Stimulated activated CD8-positive, alpha-beta memory T cell treated with anti-CD3 and anti-CD28 coated beads, Interleukin-12 subunit alpha, Interleukin-12 subunit beta, amount 100 ng/mL, for 24 hours (primary cell): ENCODE results near the gene RASAL3.
"Not testable (repeated sequence)": the region's sequence is repeated elsewhere in the genome, so short reads cannot be mapped to it uniquely, and the experiment has no call there.

Experiments used
- DNase-seq: peaks from one replicate; pipeline ENCODE4 v3.0.0-alpha.2; 2020; ENCODE audit errors: extremely low read depth

RASAL3 gene

GRCh38 chr19:15464394-15465385, at the start of gene RASAL3:
TSS of gene RASAL3 (minus strand) at chr19:15464544. CDS start at chr19:15464358, 186 bp downstream.
- DNase-seq = no peak

- no peak for DNase-seq
These were observed 47.5 kb upstream of the RASAL3 start for GRCh38 chr19:15511671-15512424.

DNA sequence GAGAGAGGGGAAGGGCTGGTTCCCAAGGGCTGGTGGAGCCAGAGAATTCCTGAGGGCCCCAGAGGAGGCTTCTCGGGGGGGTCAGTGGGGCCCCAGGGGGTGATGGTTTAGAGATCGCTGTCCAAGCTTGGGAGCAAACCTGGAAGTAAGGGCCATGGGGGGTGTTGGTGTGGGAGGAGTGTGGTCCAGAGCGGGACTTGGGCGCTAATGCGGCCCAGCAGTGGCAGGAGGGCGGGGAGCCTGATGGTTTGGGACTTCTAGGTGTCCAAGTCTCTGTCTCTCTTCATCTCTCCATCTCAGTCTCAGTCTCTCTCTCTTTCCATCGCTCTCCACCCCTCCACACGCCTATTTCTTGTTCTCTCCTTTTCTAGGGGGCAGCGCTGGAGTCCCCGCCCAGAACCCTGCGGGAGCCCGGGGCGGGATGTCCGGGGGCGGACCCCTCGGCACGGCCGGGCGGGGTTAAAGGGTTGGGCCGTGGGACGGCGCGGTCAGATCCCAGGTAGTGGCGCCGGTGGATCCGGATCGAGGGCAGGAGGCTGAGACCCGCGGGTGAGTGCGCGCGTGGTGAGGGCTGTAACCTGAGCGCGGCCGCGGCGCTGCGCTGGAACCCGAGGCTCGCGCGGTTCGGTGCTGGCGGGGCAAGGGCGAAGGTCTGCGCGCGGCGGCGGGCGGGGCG, 43.8 kb upstream of the RASAL3 start, which contains the start of gene CYP4F22:
TSS of gene CYP4F22 (plus strand) at position 491 of the 676 bp plus-strand sequence. CDS start 16,812 bp downstream, outside the sequence.
- DNase-seq = no peak

- no peak for DNase-seq
These were observed 43.0 kb upstream of the RASAL3 start for GRCh38 chr19:15507068-15508034.

DNA sequence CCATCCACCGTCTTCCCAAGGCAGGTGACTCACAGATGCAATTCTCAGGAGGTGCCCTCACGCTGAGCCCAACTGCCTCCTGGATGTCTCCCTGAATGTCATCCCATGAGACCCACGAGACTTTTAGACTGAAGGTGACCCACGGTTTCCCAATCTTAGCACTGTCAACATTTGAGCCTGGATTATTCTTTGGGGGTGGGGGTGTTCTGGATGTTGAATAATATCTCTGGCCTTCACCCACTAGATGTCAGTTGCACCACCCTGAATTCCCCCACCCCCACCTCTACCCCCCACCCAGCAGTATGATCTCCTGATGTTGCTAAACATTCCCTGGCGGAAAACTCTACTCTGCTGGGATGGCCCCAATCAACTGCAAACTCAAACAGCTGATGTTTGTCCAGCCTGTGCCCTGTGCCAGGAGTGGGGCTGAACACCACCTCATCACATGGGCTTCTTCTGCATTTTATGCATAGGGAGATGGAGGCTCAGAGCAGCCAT, 41.8 kb upstream of the RASAL3 start:
- DNase-seq = no peak

GRCh38 chr19:15502264-15502663, 37.9 kb upstream of the RASAL3 start:
- no peak for DNase-seq

- DNase-seq = no peak
These were observed 37.3 kb upstream of the RASAL3 start for GRCh38 chr19:15501596-15501995.

DNA sequence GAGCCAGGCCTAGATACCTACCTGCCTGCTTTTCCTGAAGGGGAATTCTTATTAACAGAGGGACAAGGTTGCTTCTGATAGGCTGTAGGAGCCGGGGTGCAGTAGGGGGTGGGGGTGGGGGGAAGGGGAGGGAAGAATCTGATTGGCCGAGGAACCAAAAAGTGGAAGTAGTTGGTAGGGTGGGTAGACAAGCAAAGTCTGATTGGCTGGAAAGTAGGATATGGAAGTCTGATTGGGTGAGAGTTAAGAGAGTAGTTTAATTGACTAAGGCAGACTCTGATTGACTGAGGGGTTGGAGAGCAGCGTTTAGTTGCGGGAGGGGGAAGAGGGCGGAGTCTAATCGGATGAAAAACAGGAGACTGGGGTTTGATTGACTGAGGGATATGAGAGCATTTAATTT, 34.6 kb upstream of the RASAL3 start:
- no peak for DNase-seq

DNA sequence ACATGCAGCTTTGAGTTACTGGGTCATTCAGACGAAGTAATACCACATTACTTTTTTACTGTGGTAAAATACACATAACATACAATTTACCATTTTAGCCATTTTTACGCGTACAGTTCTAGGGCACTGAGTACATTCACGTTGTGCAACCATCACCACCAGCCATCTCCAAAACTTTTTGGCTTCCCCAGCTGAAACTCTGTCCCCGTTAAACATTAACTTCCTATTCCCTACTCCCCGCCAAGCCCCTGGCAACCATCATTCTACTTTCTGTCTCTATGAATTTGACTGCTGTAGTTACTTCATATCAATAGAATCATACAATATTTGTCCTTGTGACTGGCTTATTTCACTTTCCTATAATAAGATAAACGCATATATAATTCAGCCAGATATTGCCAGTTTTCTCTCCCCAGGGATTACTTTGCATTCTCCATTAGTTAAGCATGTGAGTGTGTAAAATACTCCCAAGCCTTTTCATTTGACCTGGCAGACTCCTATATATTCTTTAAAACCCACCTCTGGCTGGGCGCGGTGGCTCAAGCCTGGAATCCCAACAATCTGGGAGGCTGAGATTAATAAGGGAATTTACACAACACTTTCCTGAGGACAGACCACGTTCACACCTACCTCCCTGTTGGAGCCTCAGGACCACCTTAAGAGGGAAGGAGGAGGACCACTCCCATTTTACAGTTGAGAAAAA, 34.0 kb upstream of the RASAL3 start:
- no peak for DNase-seq

- DNase-seq = no peak
These were observed 30.8 kb upstream of the RASAL3 start for GRCh38 chr19:15495151-15495550.

DNA sequence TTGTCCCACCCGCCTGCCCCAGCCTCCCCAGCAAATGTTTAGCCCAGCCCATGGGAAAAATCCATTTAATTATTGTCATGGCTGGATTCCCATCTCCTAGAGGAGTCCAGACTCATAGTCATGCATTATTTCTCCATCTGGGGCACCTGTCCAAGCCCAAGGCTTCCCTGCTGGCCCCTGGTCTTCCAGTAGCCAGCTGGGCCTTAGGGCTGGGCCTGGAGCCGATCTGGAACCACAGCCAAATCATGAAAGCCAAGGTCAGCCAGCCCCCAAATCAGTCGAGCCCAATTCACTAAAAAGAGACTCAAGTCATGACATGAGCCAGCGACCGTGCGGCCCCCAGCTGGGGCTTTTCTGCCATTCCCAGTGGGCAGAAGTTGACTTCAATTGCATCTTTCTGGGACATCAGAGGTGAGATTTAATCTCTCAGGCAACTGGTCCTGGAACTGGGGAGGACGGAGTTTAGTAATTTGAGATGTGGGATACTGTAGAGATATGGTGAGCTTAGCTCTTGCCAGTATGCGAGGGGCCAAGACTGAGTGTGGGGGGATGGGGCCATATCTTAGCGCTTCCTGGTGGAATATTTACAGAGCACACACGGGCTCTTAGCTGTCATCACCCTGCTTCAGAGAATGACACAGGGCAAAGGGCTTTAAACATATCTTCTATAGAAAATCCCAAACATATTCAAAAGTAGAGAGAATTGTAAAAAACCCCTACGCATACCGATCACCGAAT, 24.3 kb upstream of the RASAL3 start:
- no peak for DNase-seq

DNA sequence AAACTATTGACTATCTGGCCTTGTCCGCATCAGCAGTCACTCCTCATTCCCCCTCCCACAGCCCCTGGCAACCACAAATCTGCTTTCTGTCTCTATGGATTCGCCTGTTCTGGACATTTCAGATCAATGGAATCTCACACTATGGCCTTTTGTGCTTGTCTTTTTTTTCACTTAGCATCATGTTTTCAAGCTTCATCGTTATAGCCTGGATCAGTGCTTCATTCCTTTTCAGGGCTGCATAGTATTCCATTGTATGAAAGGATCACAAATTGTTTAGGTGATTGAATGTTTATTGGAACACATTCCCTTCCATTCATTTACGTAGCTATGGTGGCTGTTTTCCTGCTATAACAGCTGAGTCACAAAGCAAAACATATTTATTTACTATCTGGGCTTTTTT, 22.7 kb upstream of the RASAL3 start:
- no peak for DNase-seq

GRCh38 chr19:15485768-15486167, 21.4 kb upstream of the RASAL3 start:
- DNase-seq = not testable (repeated sequence)

DNA sequence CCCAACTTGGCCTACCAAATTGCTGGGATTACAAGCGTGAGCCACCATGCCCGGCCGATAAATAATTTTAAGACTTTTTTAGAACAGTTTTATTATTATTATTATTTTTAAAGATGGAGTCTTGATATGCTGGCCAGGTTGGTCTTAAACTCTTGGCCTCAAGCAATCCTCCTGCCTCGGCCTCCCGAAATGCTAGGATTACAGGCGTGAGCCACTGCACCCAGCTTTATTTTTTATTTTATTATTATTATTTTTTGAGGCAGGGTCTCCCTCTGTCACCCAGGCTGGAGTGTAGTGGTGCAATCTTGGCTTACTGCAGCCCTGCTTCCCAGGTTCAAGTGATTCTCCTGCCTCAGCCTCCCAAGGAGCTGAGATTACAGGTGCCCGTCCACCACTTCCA, 16.7 kb upstream of the RASAL3 start:
- DNase-seq = not testable (repeated sequence)

DNA sequence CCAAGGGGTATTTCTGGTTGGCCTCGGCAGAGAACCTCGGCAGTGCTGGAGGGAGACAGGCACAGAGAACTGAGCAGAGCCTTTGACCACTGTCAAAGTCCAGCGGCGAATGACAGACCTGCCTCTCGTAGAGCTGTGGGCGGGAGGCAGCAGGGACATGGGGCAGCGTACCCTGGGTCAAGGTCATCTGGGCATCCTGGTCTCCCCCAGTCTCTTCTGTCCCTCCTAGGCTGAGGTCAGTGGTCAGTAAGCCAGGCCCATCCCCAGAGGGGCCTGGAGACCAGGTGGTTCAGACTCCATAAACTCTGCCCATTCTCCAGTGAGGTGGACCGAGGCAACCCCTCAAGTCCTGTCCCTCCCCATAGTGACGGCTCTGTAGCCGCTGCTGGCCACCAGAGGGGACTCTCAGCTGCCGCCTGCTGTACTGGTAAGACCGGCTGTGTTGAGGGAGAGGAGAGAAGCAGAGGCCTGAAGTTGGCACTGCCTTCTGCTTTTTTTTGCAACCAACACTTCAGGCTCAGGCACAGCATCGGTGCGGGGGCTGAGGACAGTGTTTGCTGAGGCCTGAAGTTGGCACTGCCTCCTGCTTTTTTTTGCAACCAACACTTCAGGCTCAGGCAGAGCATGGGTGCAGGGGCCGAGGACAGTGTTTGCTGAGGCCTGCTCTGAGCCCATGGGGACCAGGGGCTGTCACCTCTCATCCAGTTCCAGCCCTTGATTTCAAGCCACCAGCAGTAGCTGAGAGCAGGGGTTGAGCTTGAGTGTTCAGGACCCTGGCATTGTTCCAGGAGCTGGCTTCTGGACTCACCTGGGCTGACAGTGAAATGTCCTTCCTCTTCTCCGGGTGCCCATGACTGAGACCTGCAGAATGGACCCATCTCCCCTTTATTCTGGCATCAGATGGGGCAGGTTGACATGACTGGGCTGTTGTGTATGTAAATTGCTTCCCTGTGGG, 15.3 kb upstream of the RASAL3 start, which contains the start of gene PGLYRP2:
TSS of gene PGLYRP2 (minus strand) at position 111 of the 955 bp plus-strand sequence. CDS start 130 bp downstream, outside the sequence.
- no peak for DNase-seq

DNA sequence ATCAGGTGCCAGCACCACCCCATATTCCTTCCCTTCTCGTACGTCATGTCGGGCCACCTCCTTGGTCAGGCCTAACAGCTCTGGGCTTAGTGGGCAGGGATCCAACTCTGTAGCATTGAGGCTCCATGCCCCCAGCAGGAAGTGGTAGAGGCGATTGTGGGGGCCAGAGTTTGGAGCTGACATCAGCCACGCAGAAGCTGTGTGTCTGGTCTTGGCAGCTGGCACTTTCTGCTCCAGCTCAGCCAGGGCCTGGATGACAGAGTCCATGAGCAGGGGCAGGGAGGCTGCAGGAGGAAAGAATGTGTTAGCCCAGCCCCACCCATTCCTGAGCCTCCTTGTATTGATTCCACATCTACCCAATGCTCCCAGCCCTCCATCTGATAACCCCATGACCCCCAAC, 12.0 kb upstream of the RASAL3 start:
- DNase-seq = no peak

DNA sequence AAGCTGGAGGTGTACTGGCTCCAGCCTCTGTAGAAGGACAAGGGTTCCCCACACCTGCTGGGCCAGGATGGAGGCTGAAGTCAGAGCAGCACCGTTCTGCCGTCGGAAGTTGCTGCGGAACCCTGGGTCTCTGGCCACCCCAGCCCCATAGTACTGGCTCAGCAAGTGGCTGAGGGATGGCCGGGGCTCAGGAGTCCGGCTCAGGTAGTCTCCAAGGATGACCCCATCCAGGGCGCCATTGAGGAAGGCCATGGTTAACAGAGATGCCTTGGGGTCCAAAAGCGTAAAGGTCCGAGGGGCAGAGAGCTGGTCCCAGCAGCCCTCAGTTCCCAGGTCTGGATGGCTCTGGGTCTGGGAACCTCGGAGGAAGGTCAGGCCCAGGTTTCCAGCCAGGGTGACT, 11.3 kb upstream of the RASAL3 start:
- DNase-seq = no peak

- no peak for DNase-seq
These were observed 10.8 kb upstream of the RASAL3 start for GRCh38 chr19:15475169-15475568.
